ENCODE data around the gene SPOCK1. TPM values are rescaled to one million over a fixed set of nuclear protein-coding genes. Genes with fewer than 3 reads are reported as not detected.

SPOCK1 gene
- total and polyA plus RNA-seq, 4 donors = 31.8 to 217 (median 132) TPM

- Histone ChIP-seq H3K27me3 (ENCODE audit: control insufficient read depth, insufficient read depth, low read length) (no peaks in the 10 kb centered on the region), H3K27ac (ENCODE audit: low read depth, low read length) (no peak overlapping the region), H3K36me3 (ENCODE audit: control insufficient read depth, insufficient read depth, low read length) (no peaks in the 10 kb centered on the region), H3K4me3 (ENCODE audit: low read depth, low read length) (no peak overlapping the region), H3K4me1 (ENCODE audit: control insufficient read depth, insufficient read depth, low read length) (peaks cover 4% of the 10 kb centered on the region), H3K9me3 (ENCODE audit: control insufficient read depth, insufficient read depth, low read length) (no peaks in the 10 kb centered on the region)
- WGBS (ENCODE audit: insufficient coverage) = 78% methylated on average over 1 of the region's 1 CpG
- DNase-seq (ENCODE audit: low read depth in 4 of 6, low spot score in 6 of 6) = no peak
Observed at GRCh38 chr5:137291031-137291430, 208.1 kb downstream of the SPOCK1 start.

GRCh38 chr5:137290373-137290772 lies 208.8 kb downstream of the SPOCK1 start:
- H3K27ac ChIP-seq (ENCODE audit: low read depth, low read length) = no peak overlapping the region
- no peak overlapping the region for H3K4me3 ChIP-seq (ENCODE audit: low read depth, low read length)
- H3K36me3 ChIP-seq (ENCODE audit: control insufficient read depth, insufficient read depth, low read length) = no peaks in the 10 kb centered on the region
- H3K9me3 ChIP-seq (ENCODE audit: control insufficient read depth, insufficient read depth, low read length) = no peaks in the 10 kb centered on the region
- no peaks in the 10 kb centered on the region for H3K27me3 ChIP-seq (ENCODE audit: control insufficient read depth, insufficient read depth, low read length)
- peaks cover 4% of the 10 kb centered on the region for H3K4me1 ChIP-seq (ENCODE audit: control insufficient read depth, insufficient read depth, low read length)
- no peak for DNase-seq (ENCODE audit: low read depth in 4 of 6, low spot score in 6 of 6)
- WGBS (ENCODE audit: insufficient coverage) = 90% methylated on average over 2 of the region's 3 CpGs

GRCh38 chr5:137289856-137290255 lies 209.3 kb downstream of the SPOCK1 start:
- WGBS (ENCODE audit: insufficient coverage) = 83% methylated on average over 1 of the region's 1 CpG
- Histone ChIP-seq H3K9me3 (ENCODE audit: control insufficient read depth, insufficient read depth, low read length) (no peaks in the 10 kb centered on the region), H3K4me1 (ENCODE audit: control insufficient read depth, insufficient read depth, low read length) (peaks cover 5% of the 10 kb centered on the region), H3K27me3 (ENCODE audit: control insufficient read depth, insufficient read depth, low read length) (no peaks in the 10 kb centered on the region), H3K4me3 (ENCODE audit: low read depth, low read length) (no peak overlapping the region), H3K27ac (ENCODE audit: low read depth, low read length) (no peak overlapping the region), H3K36me3 (ENCODE audit: control insufficient read depth, insufficient read depth, low read length) (no peaks in the 10 kb centered on the region)
- no peak for DNase-seq (ENCODE audit: low read depth in 4 of 6, low spot score in 6 of 6)

GRCh38 chr5:137287569-137287968 lies 211.6 kb downstream of the SPOCK1 start:
- no peaks in the 10 kb centered on the region for H3K27me3 ChIP-seq (ENCODE audit: control insufficient read depth, insufficient read depth, low read length)
- H3K4me3 ChIP-seq (ENCODE audit: low read depth, low read length) = no peak overlapping the region
- DNase-seq (ENCODE audit: low read depth in 4 of 6, low spot score in 6 of 6) = peak in 1 of 6 donors; percentile 93
- WGBS (ENCODE audit: insufficient coverage) = no CpG with 5 or more reads among the region's 2 CpGs
- H3K36me3 ChIP-seq (ENCODE audit: control insufficient read depth, insufficient read depth, low read length) = no peaks in the 10 kb centered on the region
- no peaks in the 10 kb centered on the region for H3K9me3 ChIP-seq (ENCODE audit: control insufficient read depth, insufficient read depth, low read length)
- peaks cover 6% of the 10 kb centered on the region for H3K4me1 ChIP-seq (ENCODE audit: control insufficient read depth, insufficient read depth, low read length)
- no peak overlapping the region for H3K27ac ChIP-seq (ENCODE audit: low read depth, low read length)

GRCh38 chr5:137286025-137286610 lies 213.0 kb downstream of the SPOCK1 start:
- Histone ChIP-seq H3K27ac (ENCODE audit: low read depth, low read length) (no peak overlapping the region), H3K4me1 (ENCODE audit: control insufficient read depth, insufficient read depth, low read length) (peaks cover 6% of the 10 kb centered on the region), H3K9me3 (ENCODE audit: control insufficient read depth, insufficient read depth, low read length) (no peaks in the 10 kb centered on the region), H3K27me3 (ENCODE audit: control insufficient read depth, insufficient read depth, low read length) (no peaks in the 10 kb centered on the region), H3K4me3 (ENCODE audit: low read depth, low read length) (no peak overlapping the region), H3K36me3 (ENCODE audit: control insufficient read depth, insufficient read depth, low read length) (no peaks in the 10 kb centered on the region)
- DNase-seq (ENCODE audit: low read depth in 4 of 6, low spot score in 6 of 6) = no peak
- 73% methylated on average over 3 of the region's 4 CpGs for WGBS (ENCODE audit: insufficient coverage)

DNA sequence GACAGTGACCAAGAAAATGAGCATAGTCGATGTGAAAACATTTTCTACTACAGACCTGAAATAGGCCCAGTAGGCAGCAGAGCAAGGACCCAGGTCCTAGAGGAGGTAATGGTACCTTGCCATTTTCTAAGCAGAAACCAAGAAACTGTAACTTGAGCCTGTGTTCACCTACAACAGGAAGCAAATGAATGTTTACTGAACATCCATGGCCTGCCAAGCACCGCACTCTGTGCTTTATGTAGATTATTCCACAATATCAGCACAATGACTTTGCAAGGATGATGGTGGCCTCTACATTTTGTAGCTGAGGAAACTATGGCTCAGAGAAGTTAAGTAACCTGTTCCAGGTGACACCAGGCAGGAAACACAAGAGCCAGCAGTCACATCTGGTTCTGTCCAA lies 215.3 kb downstream of the SPOCK1 start:
- Histone ChIP-seq H3K4me1 (ENCODE audit: control insufficient read depth, insufficient read depth, low read length) (peaks cover 6% of the 10 kb centered on the region), H3K4me3 (ENCODE audit: low read depth, low read length) (no peak overlapping the region), H3K36me3 (ENCODE audit: control insufficient read depth, insufficient read depth, low read length) (no peaks in the 10 kb centered on the region), H3K9me3 (ENCODE audit: control insufficient read depth, insufficient read depth, low read length) (no peaks in the 10 kb centered on the region), H3K27me3 (ENCODE audit: control insufficient read depth, insufficient read depth, low read length) (no peaks in the 10 kb centered on the region), H3K27ac (ENCODE audit: low read depth, low read length) (no peak overlapping the region)
- WGBS (ENCODE audit: insufficient coverage) = no CpG with 5 or more reads among the region's 2 CpGs
- no peak for DNase-seq (ENCODE audit: low read depth in 4 of 6, low spot score in 6 of 6)

GRCh38 chr5:137282216-137282615 lies 216.9 kb downstream of the SPOCK1 start:
- WGBS (ENCODE audit: insufficient coverage) = 51% methylated on average over 3 of the region's 5 CpGs
- H3K27ac ChIP-seq (ENCODE audit: low read depth, low read length) = no peak overlapping the region

DNA sequence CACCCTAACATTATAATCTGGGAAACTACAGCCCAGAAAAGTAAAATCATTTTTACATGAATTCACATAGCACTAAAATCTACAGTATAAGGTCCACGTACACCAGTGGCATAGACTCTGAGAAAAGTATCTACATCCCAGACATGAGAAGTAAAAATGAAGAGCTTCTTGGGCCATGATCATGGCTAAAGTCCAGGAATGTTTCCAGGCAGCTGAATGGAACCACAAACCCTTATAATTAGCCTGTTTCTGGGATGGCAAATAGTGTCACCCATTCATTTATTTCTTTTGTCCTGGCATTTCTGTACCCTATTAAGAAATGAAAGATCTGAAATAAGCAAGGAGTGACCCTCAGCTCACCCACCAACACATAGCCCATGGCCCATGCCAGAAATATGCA lies 217.9 kb downstream of the SPOCK1 start:
- H3K9me3 ChIP-seq (ENCODE audit: control insufficient read depth, insufficient read depth, low read length) = no peaks in the 10 kb centered on the region
- H3K4me1 ChIP-seq (ENCODE audit: control insufficient read depth, insufficient read depth, low read length) = peaks cover 2% of the 10 kb centered on the region
- no CpG with 5 or more reads among the region's 1 CpG for WGBS (ENCODE audit: insufficient coverage)
- peak in 1 of 6 donors; percentile 11 for DNase-seq (ENCODE audit: low read depth in 4 of 6, low spot score in 6 of 6)
- H3K36me3 ChIP-seq (ENCODE audit: control insufficient read depth, insufficient read depth, low read length) = no peaks in the 10 kb centered on the region
- H3K4me3 ChIP-seq (ENCODE audit: low read depth, low read length) = no peak overlapping the region
- H3K27ac ChIP-seq (ENCODE audit: low read depth, low read length) = no peak overlapping the region
- H3K27me3 ChIP-seq (ENCODE audit: control insufficient read depth, insufficient read depth, low read length) = no peaks in the 10 kb centered on the region

More at GRCh38 chr5:137282216-137282615, 216.9 kb downstream of the SPOCK1 start:
- peak in 1 of 6 donors; percentile 60 for DNase-seq (ENCODE audit: low read depth in 4 of 6, low spot score in 6 of 6)
- Histone ChIP-seq H3K4me1 (ENCODE audit: control insufficient read depth, insufficient read depth, low read length) (peaks cover 4% of the 10 kb centered on the region), H3K9me3 (ENCODE audit: control insufficient read depth, insufficient read depth, low read length) (no peaks in the 10 kb centered on the region), H3K36me3 (ENCODE audit: control insufficient read depth, insufficient read depth, low read length) (no peaks in the 10 kb centered on the region), H3K27me3 (ENCODE audit: control insufficient read depth, insufficient read depth, low read length) (no peaks in the 10 kb centered on the region), H3K4me3 (ENCODE audit: low read depth, low read length) (no peak overlapping the region)

GRCh38 chr5:137280656-137281055 lies 218.5 kb downstream of the SPOCK1 start:
- Histone ChIP-seq H3K27me3 (ENCODE audit: control insufficient read depth, insufficient read depth, low read length) (no peaks in the 10 kb centered on the region), H3K9me3 (ENCODE audit: control insufficient read depth, insufficient read depth, low read length) (no peaks in the 10 kb centered on the region), H3K27ac (ENCODE audit: low read depth, low read length) (no peak overlapping the region), H3K36me3 (ENCODE audit: control insufficient read depth, insufficient read depth, low read length) (no peaks in the 10 kb centered on the region), H3K4me1 (ENCODE audit: control insufficient read depth, insufficient read depth, low read length) (peaks cover 2% of the 10 kb centered on the region), H3K4me3 (ENCODE audit: low read depth, low read length) (no peak overlapping the region)
- no peak for DNase-seq (ENCODE audit: low read depth in 4 of 6, low spot score in 6 of 6)
- no CpG with 5 or more reads among the region's 3 CpGs for WGBS (ENCODE audit: insufficient coverage)

DNA sequence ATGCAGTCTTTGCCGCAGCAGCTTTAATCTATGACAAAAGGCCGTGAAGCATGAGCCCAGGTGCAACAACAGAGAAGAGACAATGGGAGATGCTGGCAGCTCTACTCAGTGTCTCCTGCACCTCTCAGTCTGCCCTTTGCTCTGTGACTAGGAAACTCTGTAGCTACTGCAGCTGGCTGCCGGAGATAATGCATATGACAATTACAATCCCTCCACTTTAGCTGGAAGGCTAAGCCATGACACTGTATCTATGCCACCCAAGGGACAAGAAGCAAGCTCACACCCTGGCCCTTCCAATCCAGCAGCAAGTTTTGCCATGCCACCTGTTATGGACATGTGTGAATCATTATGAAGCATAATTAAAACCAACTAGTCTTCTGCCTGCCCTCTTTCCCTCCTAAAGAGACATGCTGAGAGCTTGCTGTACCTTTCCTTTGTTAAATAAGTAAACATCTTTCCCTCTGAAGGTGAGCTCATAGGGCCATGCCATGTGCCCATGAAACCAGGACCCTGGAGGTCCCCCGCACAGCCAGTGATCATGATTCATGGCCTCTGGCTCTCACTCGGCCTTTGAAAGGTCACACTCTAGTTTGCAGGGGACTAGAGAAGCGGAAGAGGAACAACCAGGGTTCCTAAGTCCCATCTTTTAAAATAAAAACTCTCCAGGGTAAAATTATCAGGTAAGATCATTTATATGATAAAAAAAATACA lies 219.4 kb downstream of the SPOCK1 start:
- no peaks in the 10 kb centered on the region for H3K27me3 ChIP-seq (ENCODE audit: control insufficient read depth, insufficient read depth, low read length)
- no peak overlapping the region for H3K4me3 ChIP-seq (ENCODE audit: low read depth, low read length)
- DNase-seq (ENCODE audit: low read depth in 4 of 6, low spot score in 6 of 6) = peak in 1 of 6 donors; percentile 31
- WGBS (ENCODE audit: insufficient coverage) = 81% methylated on average over 2 of the region's 6 CpGs
- H3K27ac ChIP-seq (ENCODE audit: low read depth, low read length) = no peak overlapping the region
- H3K4me1 ChIP-seq (ENCODE audit: control insufficient read depth, insufficient read depth, low read length) = no peaks in the 10 kb centered on the region
- H3K9me3 ChIP-seq (ENCODE audit: control insufficient read depth, insufficient read depth, low read length) = no peaks in the 10 kb centered on the region
- H3K36me3 ChIP-seq (ENCODE audit: control insufficient read depth, insufficient read depth, low read length) = no peaks in the 10 kb centered on the region

All from spinal cord (tissue), 10 donors.